SIG-M5 (cell line): ENCODE results near the gene DNAAF1.

Source experiments
- DNase-seq: peaks from one replicate; lab custom pipeline; 2025; lab: John Stamatoyannopoulos, UW

Gene DNAAF1

DNA sequence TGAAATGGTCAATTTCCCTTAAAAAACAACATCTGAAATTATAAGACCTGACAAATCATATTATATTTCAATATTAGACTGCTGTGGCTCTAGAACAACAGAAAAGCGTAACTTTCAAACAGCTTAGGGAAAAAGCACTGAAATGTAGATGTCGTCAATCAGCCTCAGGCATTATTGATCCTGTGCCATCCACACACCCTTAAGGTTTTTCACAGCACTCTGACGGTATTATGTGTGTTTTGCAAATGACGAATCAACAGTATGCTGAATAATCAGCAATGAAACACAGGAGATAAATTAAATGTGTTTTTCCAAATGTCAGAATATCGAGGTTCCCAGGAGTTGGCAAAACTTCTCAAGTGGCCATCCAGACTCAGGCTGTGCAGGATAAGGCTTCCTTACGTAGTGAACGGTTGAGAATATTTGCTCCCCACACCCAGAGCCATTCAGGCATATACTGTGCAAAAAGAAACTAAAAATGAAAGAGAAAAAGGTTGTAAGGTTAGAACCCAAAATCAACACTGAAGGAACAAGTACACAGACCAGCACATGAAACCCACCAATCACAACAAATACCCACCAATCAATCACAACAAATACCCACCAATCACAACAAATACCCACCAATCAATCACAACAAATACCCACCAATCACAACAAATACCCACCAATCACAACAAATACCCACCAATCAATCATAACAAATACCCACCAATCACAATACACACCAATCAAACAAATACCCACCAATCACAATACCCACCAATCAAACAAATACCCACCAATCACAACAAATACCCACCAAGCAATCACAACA lies 20.6 kb upstream of the DNAAF1 start:
- no peak for DNase-seq

DNA sequence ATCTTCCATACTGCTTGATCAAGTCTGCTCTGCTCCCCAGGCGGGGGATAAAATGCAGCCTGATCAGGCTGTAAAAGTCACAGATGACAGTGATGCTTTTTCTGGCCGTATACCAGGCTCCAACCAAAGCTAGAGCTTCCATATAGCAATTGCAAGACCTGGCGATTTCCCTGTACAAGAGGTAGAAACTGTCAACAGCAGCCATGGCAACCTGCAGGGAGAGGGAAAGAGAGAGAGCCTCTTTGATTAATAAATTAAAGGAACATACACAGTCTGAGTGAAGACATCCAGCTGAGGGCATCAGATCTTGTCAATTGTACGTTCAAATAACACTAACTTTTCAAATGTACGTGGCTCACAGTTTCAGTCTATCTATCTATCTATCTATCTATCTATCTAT lies 14.0 kb upstream of the DNAAF1 start:
- DNase-seq: no peak

DNA sequence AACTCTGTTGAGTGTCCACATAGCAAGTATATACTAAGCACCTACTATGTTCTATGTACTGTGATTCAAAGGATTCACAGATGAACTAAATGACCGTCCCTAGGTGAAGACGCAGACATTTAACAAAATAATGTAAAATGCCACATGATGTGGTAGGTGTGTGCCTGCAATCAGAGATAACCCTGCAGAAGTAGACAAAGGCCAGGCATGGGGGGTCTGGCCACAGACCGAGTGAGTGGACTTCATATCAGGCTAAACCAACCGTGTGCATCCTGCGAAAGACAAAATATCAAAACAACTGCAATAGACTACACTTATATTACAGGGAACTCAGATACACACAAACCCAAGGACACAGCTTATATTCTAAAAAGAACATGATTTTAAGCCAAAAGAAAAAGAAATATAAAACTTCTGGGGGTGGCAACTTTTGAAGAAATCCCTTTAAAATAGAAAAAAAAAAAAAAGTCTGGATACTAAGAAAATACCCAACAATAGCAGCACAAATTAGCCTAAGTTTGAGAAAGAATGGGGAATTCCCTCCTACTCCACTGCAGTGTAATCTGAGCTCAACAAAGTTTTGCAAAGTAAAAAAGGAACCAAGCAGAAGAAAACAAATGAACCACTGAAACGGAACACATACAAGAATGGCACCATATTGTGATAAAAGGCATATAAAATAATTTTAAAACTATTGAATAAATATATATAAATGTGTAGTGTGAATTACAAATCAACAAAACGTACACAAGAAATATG lies 12.4 kb upstream of the DNAAF1 start:
- no peak for DNase-seq

DNA sequence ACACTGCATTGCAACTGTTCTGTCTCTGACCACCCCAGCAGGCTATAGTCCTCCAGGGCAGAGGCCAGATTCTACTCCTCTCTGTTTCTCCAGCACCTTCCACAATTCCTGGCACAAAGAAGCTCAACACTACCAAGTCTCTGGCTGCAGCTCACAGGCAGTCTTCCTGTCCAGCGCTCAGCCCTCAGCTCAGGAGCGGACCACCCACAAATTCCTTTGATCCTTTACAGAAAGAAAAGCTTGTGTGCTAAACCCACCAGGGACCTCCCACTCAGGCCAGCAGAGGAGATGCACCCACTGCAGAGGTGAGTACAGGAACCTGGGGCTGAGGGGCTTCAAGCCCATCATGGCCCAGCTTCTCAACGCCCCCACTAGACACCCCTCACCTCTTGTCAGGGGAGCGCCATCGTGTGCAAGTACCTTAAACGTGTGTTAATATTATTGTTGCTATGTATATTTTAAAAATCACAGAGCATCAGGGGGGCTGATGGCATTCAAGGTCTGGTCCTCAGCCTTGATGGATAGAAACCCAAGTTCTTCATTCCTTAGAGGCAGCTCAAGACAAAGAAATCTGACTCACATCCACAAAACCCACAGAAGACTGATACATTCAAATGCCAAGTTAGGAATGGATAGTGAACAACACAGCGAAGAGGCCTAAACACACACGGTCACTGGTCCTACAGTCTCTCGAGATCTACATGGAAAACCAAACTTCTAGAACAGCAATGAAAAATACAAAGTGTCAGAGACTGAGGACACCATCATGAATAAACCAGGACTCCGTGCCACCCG lies 8.6 kb upstream of the DNAAF1 start:
- DNase-seq: no peak

DNA sequence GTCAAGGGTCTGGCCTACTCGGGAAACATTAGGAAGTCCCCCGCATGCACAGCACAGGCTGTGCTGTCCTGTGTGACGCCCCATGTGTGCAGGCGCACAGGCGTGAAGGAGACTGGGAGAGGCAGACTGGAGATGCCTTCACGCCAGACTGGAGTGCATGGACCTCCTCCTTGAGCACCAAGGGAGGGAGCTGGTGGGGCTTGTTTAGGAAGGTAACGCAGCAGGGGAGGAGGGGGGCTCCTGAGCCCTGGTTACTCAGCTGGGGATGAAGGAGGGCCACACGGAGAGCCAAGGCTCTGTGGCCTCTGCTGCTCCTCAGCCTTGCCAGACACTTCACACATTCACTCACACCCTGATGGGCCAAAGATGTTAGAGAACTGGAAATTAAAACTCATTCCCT lies 7.8 kb upstream of the DNAAF1 start:
- no peak for DNase-seq

DNA sequence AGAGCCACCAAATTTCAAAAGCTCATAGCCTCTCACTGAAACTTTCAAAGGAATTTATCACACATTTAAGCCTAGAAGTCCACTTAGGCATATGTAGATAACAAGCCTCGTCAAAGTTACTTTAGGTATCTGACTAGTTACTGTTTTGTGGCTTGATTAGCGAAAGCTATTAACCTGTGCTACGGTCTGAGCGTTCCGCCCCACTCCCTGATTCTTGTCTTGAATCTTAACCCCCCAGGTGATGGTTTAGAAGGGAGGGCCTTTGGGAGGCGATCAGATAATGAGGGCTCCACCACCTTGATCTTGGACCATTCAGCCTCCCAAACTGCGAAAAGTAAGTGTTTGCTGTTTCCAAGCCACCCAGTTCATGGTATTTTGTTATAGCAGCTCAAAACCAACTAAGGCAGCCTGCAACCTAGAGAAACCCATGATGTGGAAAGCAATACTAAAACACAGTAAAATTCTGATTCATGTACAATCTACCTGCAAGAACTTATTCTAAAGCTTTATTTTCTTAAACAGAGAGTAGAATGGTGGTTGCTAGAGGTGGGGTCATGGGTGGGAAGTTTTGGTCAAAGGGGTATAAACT lies 7.2 kb upstream of the DNAAF1 start:
- DNase-seq: no peak

DNA sequence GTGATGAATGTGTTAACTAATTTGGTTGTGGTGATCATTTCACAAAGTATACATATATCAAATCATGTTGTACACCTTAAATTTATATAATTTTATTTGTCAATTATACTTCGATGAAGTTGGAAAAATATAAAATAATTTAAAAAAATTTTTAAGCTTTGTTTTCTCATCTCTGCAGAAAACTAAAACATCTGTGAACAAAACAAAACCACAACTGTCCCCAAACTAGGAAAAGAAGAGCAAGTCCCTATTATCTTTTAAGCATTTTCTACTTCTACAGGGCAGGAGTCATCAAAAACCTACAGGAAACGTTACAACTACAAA lies 6.6 kb upstream of the DNAAF1 start:
- no peak for DNase-seq

DNA sequence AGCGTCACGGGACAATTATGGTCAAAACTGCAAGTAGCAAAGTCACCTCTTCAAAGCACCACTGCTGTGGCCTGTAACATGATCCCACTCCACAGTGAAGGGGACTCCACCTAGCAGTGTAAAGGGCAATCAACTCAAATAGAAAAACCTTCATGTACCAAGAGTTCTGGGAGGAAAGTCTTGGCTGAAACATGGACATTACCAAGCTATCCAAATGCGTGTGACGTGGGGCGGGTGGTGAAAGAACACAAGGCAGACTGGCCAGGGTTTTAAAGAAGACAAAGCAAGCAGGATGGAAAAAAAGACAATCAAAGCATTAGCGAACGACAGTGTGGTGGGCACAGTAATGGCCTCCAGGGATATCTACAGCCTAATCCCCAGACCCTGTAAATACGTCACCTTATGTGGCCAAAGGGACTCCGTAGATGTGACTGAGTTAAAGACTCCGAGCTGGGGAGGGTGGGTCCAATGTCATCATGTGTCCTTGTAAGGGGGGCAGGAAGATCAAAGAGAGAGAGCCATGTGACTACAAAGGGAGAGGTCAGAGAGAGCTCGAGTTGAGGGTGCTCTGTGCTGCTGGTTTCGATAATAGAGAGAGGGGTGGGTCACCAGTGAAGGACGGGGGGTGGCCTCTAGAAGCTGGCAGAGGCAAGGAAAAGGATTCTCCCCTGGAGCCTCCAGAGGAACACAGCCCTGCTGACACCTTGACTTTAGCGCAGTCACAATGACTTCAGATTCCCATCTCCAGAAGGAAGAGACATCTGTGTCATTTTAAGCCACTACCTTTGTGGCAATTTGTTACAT lies 6.1 kb upstream of the DNAAF1 start:
- DNase-seq: no peak

DNA sequence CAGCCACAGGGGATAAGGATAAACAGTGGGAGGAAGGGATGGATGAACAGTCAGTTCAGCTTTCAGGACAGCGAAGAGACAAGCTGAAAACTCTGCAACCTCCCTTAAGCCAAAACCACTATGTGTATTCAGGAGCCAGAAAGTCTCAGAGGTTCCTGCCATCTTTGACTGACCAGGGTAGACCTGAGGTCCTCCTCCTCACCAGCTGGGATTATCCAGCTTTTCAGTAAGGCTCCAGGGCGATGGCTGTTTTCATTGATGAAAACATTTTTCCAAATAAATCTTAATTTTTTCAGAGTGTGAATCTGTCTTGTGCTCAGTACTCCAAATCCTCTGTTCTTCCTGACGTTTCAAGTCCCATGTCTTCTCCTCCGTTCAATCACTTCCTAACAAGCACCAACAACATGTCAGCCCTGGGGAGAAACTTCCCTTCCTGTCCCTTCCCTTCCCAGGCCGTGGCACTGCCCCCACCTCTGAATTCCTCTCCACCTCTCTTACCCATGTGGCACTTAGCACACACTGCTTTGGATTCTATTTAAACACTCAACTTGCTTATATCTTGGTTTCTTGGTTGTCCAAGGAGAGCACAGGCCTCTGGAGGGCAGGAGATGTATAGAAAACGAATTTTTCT lies 5.4 kb upstream of the DNAAF1 start:
- no peak for DNase-seq

DNA sequence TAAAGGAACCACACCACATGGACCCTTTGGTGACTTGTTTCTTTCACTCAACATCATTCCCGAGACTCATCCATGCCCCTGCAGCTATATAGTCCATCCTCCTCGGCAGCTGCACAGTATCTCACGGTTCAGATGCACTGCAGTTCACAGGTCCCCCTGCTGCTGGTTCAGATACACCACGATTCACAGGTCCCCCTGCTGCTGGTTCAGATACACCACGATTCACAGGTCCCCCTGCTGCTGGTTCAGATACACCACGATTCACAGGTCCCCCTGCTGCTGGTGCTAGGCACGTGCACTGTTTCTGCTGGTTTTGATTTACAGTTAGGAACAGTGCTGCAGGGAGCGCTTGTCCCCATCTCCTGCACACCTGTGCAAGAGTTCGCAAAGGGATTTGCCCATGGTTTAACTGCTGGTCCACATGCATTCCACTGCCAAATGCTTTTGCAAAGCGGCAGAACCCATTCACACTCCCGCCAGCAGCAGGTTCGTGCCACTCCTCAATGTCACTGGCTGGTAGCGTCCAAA lies 3.9 kb upstream of the DNAAF1 start:
- DNase-seq: no peak

DNA sequence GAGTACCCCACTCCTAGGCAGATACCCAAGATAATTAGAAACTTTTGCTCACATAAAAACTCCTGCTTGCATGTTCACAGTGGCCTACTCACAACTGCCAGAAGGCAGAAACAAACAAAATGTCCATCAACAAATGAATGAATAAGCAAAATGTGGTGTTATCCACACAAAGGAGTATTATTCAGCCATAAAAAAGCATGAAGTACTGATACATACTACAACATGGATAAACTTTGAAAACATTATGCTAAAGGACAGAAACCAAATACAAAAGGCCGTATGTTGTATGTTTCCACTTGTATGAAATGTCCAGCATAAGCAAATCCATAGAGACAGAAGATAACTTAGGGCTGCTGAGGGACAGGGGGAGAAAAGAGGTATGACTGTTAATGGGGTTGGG lies 2.0 kb upstream of the DNAAF1 start:
- DNase-seq: no peak

DNA sequence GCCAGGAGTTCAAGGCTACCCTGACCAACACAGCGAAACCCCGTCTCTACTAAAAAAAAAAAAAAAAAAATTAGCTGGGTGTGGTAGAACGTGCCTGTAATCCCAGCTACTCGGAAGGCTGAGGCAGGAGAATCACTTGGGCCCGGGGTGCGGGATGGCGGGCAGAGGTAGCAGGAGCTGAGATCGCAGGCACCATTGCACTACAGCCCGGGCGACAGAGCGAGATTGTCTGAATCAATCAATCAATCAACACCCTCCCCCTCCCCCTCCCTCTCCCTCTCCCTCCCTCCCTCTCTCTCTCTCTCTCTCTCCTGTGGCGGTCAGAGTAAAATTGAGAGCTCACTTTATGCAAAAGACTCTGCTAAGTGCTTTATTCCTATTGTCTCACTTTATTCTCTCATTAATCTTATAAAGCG lies 1.3 kb upstream of the DNAAF1 start:
- DNase-seq: no peak

DNA sequence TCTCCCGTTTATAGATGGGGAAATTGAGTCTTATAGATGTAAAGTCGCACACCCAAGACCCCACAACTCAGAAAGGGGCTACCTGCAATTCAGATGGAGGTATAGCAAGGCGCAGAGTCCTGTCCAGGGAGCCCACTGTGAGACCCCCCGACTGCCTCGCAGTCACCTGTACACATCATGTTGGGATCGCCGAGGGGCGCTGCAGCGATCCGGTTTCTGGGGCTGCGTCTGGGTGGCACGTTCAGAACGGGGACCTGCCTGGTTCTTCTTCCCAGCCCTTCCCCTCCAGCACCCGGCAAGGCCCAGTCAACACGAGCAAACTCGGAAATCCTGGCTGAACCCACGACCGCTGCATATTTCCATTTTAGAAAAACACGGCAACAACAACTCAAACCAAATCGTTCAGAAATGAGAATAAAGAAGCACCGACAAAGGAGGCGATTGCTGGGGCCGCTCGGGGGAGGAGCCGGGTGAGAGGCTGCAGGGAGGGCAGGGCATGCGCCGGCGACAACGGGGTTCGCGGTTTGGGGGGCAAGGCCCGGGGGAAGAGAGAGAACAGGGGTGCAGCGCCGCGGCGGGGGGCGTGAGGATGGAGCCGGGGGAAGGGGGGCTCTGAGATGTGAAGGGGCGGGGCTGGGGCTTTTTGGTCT lies 774 bp upstream of the DNAAF1 start:
- DNase-seq: no peak

DNA sequence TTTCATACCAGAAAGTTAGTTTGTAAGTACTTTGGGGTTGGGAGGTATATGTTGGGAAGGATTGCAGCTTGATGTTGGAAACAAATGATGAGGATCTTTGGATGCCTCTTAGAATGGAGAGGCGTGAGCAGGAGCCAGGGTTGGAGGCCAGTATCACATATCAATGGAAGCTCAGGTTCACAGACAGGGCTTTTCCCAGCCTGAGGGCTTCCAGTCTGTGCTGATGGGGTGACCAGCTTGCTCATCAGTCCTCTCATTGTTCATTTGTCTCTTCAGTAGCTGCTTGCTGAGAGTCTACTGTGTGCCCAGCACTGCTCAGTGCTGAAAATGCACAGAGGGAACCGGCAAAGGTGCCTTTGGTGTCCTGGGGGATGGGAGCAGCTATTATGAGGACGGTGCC lies 5.8 kb downstream of the DNAAF1 start:
- no peak for DNase-seq

DNA sequence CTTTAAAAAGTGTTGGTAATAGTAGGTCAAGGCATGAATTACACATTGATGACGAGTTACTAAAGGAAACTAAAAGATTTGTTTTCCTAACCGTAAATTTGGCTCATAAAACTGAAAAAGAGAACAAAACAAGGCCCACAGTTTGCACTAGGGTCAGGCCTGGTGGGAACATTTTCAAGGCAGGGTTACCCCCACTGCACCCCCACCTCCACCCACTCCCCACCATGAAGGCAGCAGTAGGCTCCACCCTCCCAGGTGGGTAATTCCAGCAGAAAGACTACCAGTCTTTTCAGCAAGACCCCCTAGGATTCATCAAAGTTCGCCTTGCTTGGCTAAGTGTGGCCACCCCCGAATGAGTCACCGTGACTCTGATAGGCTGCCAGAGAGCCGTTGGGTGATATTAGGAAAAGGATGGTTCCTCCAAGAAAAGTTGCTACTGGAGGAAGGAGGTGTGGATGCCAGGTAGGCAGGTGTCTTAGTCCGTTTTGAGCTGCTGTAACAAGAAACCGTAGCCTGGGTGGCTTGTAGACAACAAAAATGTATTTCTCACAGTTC lies 8.6 kb downstream of the DNAAF1 start:
- no peak for DNase-seq

DNA sequence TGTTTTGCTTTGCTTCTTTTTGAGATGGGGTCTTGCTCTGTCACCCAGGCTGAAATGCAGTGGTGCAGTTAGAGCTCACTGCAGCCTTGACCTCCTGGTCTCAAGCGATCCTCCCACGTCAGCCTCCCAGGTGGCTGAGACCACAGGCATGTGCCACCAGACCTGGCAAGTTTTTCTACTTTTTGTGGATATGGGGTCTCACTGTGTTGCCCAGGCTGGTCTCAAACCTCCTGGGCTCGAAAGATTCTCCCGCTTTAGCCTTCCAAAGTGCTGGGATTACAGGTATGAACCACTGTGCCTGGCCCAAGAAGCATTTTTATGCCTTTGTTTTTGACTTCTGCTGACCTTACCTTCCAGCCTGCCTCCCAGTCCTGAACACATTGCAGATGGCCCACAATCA lies 10.1 kb downstream of the DNAAF1 start:
- no peak for DNase-seq

DNA sequence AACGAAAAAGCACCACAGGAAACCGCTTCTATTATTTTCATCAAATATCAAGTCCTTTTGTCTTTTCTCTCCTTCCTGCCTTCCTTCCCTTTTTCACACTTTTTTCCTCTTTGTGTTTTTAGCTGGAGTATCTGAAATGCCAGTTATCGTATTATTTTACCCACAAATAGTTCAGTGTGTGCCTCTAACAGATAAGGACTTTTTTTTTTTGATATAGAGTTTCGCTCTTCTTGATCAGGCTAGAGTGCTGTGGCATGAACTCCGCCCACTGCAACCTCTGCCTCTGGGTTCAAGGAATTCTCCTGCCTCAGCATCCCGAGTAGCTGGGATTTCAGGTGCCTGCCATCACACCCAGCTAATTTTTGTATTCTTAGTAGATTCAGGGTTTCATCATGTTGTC lies 10.7 kb downstream of the DNAAF1 start:
- no peak for DNase-seq

DNA sequence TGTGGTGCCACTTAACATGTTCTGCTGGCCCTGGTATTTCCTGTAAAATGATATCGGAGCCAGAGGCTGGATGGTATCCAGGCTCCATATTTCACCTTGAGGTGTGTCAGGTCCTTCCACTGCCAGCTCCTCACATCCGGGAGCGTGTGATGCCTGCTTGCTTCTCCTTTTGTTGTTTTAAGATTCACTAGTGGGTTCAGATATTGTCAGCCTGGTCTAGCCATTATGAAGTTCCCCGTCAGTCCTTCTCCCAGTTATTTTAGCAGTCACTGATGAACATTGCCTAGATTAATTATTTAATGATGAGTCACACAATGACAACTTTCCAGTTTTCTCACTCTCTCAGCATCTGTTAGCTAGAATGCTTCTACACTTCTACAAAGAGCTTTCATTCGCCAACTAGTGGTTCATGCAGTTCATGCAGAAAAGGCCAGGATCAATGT lies 11.3 kb downstream of the DNAAF1 start:
- no peak for DNase-seq

DNA sequence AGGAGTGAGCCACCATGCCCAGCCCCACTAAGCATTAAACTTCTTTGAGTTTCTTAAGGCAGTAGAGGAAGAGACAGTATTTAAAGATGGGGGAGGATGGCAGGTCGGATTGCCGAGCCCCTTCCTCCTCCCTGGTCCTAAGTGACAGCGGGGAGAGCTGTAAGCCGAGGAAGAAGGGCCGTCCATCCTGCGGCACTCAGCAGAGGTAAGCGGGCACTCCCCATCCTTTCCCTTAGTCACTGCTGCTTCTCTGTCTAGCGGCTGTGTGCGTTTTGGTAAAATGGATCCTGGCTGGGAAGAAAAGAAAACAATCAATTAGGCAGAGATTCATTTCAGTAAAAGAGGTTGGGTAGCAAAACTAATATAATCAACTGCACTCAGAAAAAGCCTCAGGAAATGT lies 13.9 kb downstream of the DNAAF1 start:
- no peak for DNase-seq

DNA sequence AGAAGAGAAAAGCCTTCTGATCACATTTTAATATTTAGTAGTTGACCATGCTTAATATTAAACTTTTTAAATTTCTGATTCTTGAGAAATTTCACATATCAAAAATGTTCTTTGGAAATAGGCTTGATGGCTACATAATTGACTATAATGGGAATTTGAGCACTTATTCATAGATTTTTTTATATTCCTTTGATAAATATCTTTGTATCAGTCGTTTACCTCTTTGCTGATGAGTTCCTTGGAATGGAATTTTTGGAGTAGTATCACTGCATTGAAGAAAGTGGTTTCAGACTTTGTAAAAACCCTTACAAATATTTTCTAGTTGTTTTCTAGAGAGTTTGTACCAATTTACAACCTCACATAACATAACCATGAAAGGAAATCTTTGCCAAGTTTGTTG lies 14.7 kb downstream of the DNAAF1 start:
- no peak for DNase-seq
